HG03159 (cell line): Measurements from ENCODE around the gene RAPGEF5.

Source experiments
- ATAC-seq: cut with Tn5 transposase; IDR thresholded peaks from one replicate; pipeline ENCODE4 v1.9.1; 2021; ENCODE audit warnings: mild to moderate bottlenecking, moderate library complexity; ENCODE audit not compliant: unreplicated experiment

The RAPGEF5 gene

GRCh38 chr7:22350466-22351328 is 6.3 kb downstream of the RAPGEF5 start:
- ATAC-seq, result peak; percentile 48

DNA sequence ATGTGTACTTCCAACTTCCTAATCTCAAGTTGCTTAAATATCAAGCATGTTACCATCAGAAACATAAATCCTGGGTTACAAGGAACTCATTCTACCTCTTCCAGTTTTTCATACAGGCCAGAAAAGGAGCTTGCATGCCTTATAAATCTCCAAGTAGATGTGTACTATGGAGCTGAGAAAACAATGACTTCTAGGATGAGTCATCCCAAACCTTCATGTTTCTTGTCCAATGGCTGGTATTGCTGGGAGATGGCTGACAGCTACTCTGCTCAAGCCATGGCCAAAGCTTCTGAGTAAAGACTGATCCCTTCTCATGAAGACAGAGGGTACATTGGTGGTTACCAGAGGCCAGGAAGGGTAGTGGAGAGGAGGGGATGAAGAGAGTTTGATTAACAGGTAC is 8.6 kb downstream of the RAPGEF5 start:
- ATAC-seq, result no peak

DNA sequence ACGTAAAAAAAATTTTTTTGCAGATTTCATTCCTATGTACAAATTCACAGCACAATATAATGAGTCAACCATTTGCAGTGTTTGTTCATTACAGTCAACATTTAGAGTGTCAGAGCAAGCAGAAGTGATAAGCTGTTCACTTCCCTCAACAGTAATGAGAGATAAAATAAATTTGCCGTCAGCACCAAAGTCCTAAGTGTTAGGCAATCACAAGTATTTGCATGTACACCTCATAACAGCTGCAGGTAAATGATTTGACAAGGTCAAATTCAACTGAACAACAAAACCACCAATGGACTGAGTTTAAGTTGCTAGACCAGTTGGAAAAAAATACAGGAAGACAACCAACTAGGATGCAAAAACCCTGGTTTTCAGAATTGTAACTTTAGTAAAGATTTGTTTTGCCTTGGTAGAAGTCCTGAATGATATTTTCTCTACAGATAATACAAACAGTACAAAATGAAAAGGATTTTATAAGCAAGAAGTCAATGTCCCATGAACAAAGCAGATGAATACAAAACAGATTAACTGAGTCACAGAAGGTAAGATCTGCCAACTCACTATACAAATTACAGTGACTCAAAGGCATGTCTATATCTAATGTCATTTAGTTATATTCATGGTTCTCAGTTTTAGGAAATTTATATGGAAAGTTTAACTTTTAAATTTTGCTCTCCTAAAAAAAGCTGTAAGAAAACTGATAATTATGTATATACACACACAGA is 10.4 kb downstream of the RAPGEF5 start:
- ATAC-seq, result no peak

GRCh38 chr7:22344655-22345054 is 12.3 kb downstream of the RAPGEF5 start:
- ATAC-seq, result no peak

DNA sequence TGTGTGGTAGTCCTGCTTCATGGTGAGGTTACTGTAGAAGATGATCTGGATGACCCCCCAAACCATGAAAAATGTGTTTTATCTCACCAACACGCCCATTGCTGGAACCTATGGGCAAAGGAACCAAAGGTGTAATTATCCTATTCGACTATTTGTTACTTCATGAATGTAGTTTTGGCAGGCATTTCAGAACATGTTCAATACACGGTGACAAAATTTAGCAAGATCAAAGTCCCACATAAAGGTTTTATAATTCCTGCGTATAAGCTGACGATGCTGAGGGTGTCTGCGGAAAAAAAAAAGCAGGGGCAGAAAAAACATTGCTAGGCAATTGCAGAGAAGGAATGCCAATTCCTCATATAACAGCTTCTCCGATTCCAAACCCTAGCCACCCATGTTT is 13.3 kb downstream of the RAPGEF5 start:
- no peak for ATAC-seq

- no peak for ATAC-seq
Observed at GRCh38 chr7:22343071-22343470, 13.9 kb downstream of the RAPGEF5 start.

GRCh38 chr7:22339725-22340390 is 17.1 kb downstream of the RAPGEF5 start:
- no peak for ATAC-seq

- no peak for ATAC-seq
Observed at GRCh38 chr7:22338877-22339276, 18.1 kb downstream of the RAPGEF5 start.

- no peak for ATAC-seq
Observed at GRCh38 chr7:22338411-22338810, 18.5 kb downstream of the RAPGEF5 start.

GRCh38 chr7:22333680-22334141 is 23.2 kb downstream of the RAPGEF5 start:
- ATAC-seq, result no peak

DNA sequence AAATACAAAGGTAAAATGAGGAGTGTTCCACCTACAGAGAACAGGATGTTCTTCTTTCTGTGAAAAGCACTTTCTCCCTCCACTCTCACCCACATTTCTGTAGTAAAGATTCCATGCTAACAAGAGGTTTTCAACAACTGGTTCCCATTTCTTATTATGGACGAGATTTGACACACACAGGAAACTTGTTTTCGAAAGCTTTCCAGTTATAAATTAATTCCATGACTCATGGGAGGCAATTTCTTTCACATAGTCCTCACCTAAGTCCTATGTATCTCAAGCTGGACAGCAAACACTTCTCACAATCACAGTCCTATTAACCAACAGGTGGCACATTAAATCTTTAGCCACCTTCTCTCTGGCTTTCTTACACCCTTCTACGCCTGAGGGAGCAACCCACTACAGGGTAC is 24.5 kb downstream of the RAPGEF5 start:
- ATAC-seq, result no peak

GRCh38 chr7:22331704-22332103 is 25.2 kb downstream of the RAPGEF5 start:
- ATAC-seq, result no peak

GRCh38 chr7:22330903-22331302 is 26.1 kb downstream of the RAPGEF5 start:
- ATAC-seq, result no peak

- ATAC-seq, result no peak
Observed at GRCh38 chr7:22329816-22330524, 27.0 kb downstream of the RAPGEF5 start.

DNA sequence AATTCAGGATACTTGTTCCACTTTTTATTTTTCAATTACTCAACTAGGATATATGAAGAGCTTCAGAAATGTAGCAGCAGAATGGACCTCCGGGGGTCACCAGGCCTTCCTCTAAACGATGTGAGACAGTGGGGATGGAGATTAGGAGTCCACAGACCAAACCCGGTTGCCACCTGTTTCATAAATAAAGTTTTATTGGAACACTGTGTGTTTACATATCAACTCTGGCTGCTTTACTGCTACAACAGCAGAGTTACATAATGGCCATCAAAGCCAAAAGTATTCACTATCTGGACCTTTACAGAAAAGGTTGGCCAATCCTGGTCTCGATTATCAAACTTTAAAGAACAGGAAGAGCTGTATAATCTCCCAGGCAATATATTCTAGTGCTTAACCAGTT is 30.8 kb downstream of the RAPGEF5 start:
- no peak for ATAC-seq

DNA sequence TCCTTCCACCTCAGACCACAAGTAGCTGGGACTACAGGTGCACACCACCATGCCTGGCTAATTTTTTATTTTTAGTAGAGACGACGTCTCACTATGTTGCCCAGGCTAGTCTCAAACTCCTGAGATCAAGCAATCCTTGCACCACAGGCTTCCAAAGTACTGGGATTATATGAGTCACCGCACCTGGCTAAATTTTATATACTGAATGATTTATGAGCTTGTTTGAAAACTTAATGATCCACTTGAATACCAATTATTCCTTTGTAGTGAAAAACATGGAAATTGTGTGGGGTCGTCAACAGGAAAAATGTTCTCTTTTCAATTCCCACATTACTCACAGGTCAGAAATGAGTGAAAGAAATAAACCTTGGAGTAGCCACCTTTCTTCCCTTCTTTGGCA is 31.3 kb downstream of the RAPGEF5 start:
- no peak for ATAC-seq

GRCh38 chr7:22323714-22324113 is 33.2 kb downstream of the RAPGEF5 start:
- ATAC-seq, result no peak

GRCh38 chr7:22320416-22320815 is 36.5 kb downstream of the RAPGEF5 start:
- ATAC-seq, result no peak

DNA sequence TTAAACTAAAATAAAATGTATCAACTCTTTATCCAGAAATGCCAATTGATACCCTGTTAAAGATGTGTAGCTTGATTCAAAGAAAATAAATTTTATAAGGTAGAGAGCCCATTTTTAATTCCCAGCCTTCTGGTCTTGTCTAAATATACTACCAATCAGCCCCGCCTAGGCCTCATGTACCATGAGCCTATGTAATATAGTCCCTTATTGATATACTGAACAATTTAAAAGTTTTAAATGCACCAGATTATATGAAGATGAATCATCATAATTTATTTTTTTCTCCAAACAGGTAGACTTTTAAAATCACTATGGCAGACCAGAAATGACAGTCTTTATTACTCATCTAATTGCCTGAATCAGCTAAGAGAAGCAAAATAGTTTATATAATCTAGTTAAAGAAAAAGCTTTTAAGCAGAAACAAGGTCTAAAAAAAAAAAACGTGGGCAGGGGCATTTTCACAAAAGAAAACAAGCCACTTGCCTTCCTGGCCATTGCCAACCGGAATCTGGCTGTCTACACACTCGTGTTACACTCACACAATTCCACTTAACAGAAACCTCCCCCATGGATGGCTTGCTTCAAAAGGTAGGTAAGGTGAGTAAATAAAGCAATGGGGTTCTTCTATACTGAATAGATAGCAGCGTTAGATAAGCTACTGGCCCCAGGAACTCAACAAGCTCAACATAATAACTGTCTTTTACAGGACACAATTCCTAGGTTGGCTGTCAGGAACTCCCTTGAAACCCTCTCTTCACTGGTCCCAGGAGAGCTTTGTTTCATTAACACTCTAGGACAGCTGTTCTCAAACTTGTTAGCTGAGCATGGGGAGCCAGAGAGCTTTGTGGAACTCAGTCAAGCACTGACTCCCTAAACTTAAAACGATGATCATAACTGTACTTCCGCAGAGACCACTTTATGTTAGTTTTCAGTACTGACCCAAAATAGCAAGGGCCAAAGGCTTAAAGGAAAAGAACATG is 37.2 kb downstream of the RAPGEF5 start:
- ATAC-seq, result no peak

- no peak for ATAC-seq
Observed at GRCh38 chr7:22318376-22318775, 38.6 kb downstream of the RAPGEF5 start.
